H1 (cell line): Measurements from ENCODE around the gene RNGTT. TPM values are rescaled to one million over a fixed set of nuclear protein-coding genes. Genes with fewer than 3 reads are reported as not detected.

Source experiments
- CTCF ChIA-PET: fragments of 300-600 bp; sonication (Branson Sonifier 250); formaldehyde crosslinking; loops from one replicate; lab custom pipeline; 2021; ENCODE audit not compliant: partially characterized antibody; lab: Charles Lee
- POLR2A ChIA-PET: fragments of 300-600 bp; sonication (Branson Sonifier 250); formaldehyde crosslinking; loops from one replicate; lab custom pipeline; 2021; ENCODE audit warnings: inconsistent platforms; ENCODE audit not compliant: partially characterized antibody; lab: Charles Lee
- DNase-seq, 2 experiments: peaks; one replicate each; pipeline versions ENCODE4 v3.0.0 to v3.0.0-alpha.2; 2010 to 2022; ENCODE audit warnings: low spot score in 2 of 2, low read depth in 1 of 2, mixed read lengths in 1 of 2
- FAIRE-seq: peaks from 2 replicates; lab custom pipeline; 2011; peaks lifted over from hg19 to GRCh38; lab: Jason Lieb, UNC
- H2AFZ ChIP-seq: 2 replicates; pipeline ENCODE4 v1.8.1; 2012; ENCODE audit warnings: low read length, inconsistent platforms
- H2AK5ac ChIP-seq: 2 replicates; pipeline ENCODE4 v1.6.1; 2013; ENCODE audit warnings: low read depth, low read length
- H2BK120ac ChIP-seq: replicated peaks from 2 replicates; pipeline ENCODE3; 2013; ENCODE audit warnings: low read depth, low read length, inconsistent platforms
- H2BK12ac ChIP-seq: 2 replicates; pipeline ENCODE4 v1.6.1; 2013; ENCODE audit warnings: low read depth, low read length
- H2BK15ac ChIP-seq: 2 replicates; pipeline ENCODE4 v1.6.1; 2013; ENCODE audit warnings: low read length
- H2BK20ac ChIP-seq: 2 replicates; pipeline ENCODE4 v1.6.1; 2013; ENCODE audit warnings: low read length
- H2BK5ac ChIP-seq: 2 replicates; pipeline ENCODE4 v1.6.1; 2013; ENCODE audit warnings: low read depth, low read length
- H3K14ac ChIP-seq: 2 replicates; pipeline ENCODE4 v1.6.1; 2013; ENCODE audit warnings: inconsistent platforms; ENCODE audit not compliant: insufficient read length
- H3K18ac ChIP-seq: 2 replicates; pipeline ENCODE4 v1.6.1; 2013; ENCODE audit warnings: low read length; ENCODE audit errors: extremely low read depth
- H3K23ac ChIP-seq: 2 replicates; pipeline ENCODE4 v1.6.1; 2013; ENCODE audit warnings: inconsistent platforms; ENCODE audit not compliant: insufficient read length
- H3K23me2 ChIP-seq: 2 replicates; pipeline ENCODE4 v1.6.1; 2013; ENCODE audit warnings: low read depth, low read length
- H3K27ac ChIP-seq: 2 replicates; pipeline ENCODE4 v1.6.1; 2011; ENCODE audit warnings: low read depth, low read length, inconsistent platforms
- H3K27me3 ChIP-seq, 4 experiments: replicated peaks in 1 of 4; 1 replicate in 1 of 4; 2 replicates in 3 of 4; pipeline versions ENCODE4 v1.6.1 to v1.8.1; 2011 to 2013; ENCODE audit warnings: low read length in 3 of 4, mild to moderate bottlenecking in 3 of 4, inconsistent platforms in 2 of 4, mixed read lengths in 2 of 4, moderate library complexity in 1 of 4; ENCODE audit not compliant: control insufficient read depth in 3 of 4, insufficient read depth in 3 of 4; ENCODE audit errors: extremely low read depth in 1 of 4
- H3K36me3 ChIP-seq, 4 experiments: 2 replicates each; pipeline versions ENCODE4 v1.6.1 to v1.8.1; 2011 to 2013; ENCODE audit warnings: mild to moderate bottlenecking in 4 of 4, low read length in 3 of 4, moderate library complexity in 2 of 4, control low read depth in 1 of 4, inconsistent platforms in 1 of 4; ENCODE audit not compliant: insufficient read depth in 4 of 4, control insufficient read depth in 2 of 4
- H3K4ac ChIP-seq: replicated peaks from 2 replicates; pipeline ENCODE3; 2013; ENCODE audit warnings: low read length, low read depth, mixed read lengths, inconsistent platforms; ENCODE audit not compliant: insufficient read length
- H3K4me1 ChIP-seq, 4 experiments: replicated peaks in 1 of 4; 1 replicate in 1 of 4; 2 replicates in 3 of 4; pipeline versions ENCODE4 v1.6.1 to v1.8.1; 2011 to 2013; ENCODE audit warnings: low read length in 3 of 4, inconsistent platforms in 2 of 4, mixed read lengths in 1 of 4; ENCODE audit not compliant: insufficient read depth in 4 of 4, control insufficient read depth in 3 of 4
- H3K4me2 ChIP-seq, 2 experiments: 2 replicates each; pipeline versions ENCODE4 v1.6.1 to v1.8.1; 2011 to 2013; ENCODE audit warnings: low read depth in 2 of 2, low read length in 2 of 2, control low read depth in 1 of 2, inconsistent platforms in 1 of 2, mild to moderate bottlenecking in 1 of 2; ENCODE audit not compliant: insufficient read depth in 1 of 2
- H3K4me3 ChIP-seq, 4 experiments: fragments of 200-600, 300-600 bp in 1 of 4; sonication (generic), shearing (Covaris generic), sonication (Bioruptor Twin) in 1 of 4; 2 replicates each; pipeline versions ENCODE4 v1.5.1 to v1.8.1; 2011 to 2016; ENCODE audit warnings: low read length in 4 of 4, low read depth in 3 of 4, control low read depth in 2 of 4, inconsistent platforms in 2 of 4, mild to moderate bottlenecking in 2 of 4, mixed read lengths in 1 of 4, moderate library complexity in 1 of 4; ENCODE audit not compliant: insufficient read depth in 2 of 4; ENCODE audit errors: extremely low read depth in 1 of 4
- H3K56ac ChIP-seq: replicated peaks from 2 replicates; pipeline ENCODE3; 2013; ENCODE audit warnings: low read depth, mild to moderate bottlenecking, mixed read lengths, low read length, inconsistent platforms; ENCODE audit not compliant: insufficient read length
- H3K79me1 ChIP-seq: 2 replicates; pipeline ENCODE4 v1.6.1; 2013; ENCODE audit warnings: low read depth, low read length, control low read depth
- H3K79me2 ChIP-seq, 2 experiments: 2 replicates each; pipeline versions ENCODE4 v1.6.1 to v1.8.1; 2012 to 2013; ENCODE audit warnings: low read length in 2 of 2, mild to moderate bottlenecking in 2 of 2, inconsistent platforms in 1 of 2; ENCODE audit not compliant: insufficient read depth in 2 of 2, control insufficient read depth in 1 of 2
- H3K9ac ChIP-seq, 4 experiments: replicated peaks in 1 of 4; 1 replicate in 1 of 4; 2 replicates in 3 of 4; pipeline versions ENCODE4 v1.6.1 to v1.8.1; 2011 to 2013; ENCODE audit warnings: low read depth in 3 of 4, low read length in 3 of 4, control low read depth in 2 of 4, mild to moderate bottlenecking in 2 of 4, moderate library complexity in 2 of 4, inconsistent platforms in 1 of 4; ENCODE audit errors: extremely low read depth in 1 of 4
- H3K9me3 ChIP-seq, 2 experiments: 2 replicates each; pipeline versions ENCODE4 v1.6.1 to v1.8.1; 2012 to 2013; ENCODE audit warnings: mild to moderate bottlenecking in 2 of 2, moderate library complexity in 2 of 2, control low read depth in 1 of 2, inconsistent platforms in 1 of 2, low read depth in 1 of 2, low read length in 1 of 2, mixed read lengths in 1 of 2; ENCODE audit not compliant: insufficient read depth in 2 of 2
- H4K20me1 ChIP-seq, 2 experiments: replicated peaks in 1 of 2; 2 replicates each; pipeline versions ENCODE3 to v1.8.1; 2011 to 2013; ENCODE audit warnings: inconsistent platforms in 2 of 2, low read length in 2 of 2, mild to moderate bottlenecking in 1 of 2; ENCODE audit not compliant: insufficient read depth in 2 of 2, control insufficient read depth in 1 of 2
- H4K5ac ChIP-seq: 2 replicates; pipeline ENCODE4 v1.6.1; 2013; ENCODE audit warnings: low read length, low read depth, mixed read lengths, inconsistent platforms; ENCODE audit not compliant: insufficient read length
- H4K8ac ChIP-seq: 2 replicates; pipeline ENCODE4 v1.8.0; 2013; ENCODE audit warnings: mild to moderate bottlenecking, moderate library complexity, low read length, inconsistent platforms; ENCODE audit not compliant: insufficient read depth; ENCODE audit errors: extremely low read depth
- H4K91ac ChIP-seq: replicated peaks from 2 replicates; pipeline ENCODE3; 2013; ENCODE audit warnings: low read length, mixed read lengths, inconsistent platforms; ENCODE audit not compliant: insufficient read length
- BACH1 ChIP-seq: IDR thresholded peaks from 2 replicates; pipeline ENCODE4 v1.6.1; 2012; ENCODE audit warnings: low read length, improper control_type of control experiment
- EGR1 ChIP-seq: IDR thresholded peaks from 2 replicates; pipeline ENCODE4 v1.6.1; 2011; ENCODE audit warnings: low read depth, low read length, borderline replicate concordance
- EZH2 ChIP-seq: fragments of 200-600 bp; sonication (generic); IDR thresholded peaks from 2 replicates; pipeline ENCODE4 v1.7.1; 2012; ENCODE audit warnings: low read depth, mild to moderate bottlenecking, moderate library complexity, low read length, inconsistent platforms; ENCODE audit not compliant: severe bottlenecking
- NRF1 ChIP-seq: IDR thresholded peaks from 2 replicates; pipeline ENCODE4 v1.6.1; 2011; ENCODE audit warnings: mild to moderate bottlenecking, low read depth, low read length, improper control_type of control experiment
- POU5F1 ChIP-seq: IDR thresholded peaks from 2 replicates; pipeline ENCODE4 v1.6.1; 2011; ENCODE audit warnings: low read depth, mild to moderate bottlenecking, low read length, moderate library complexity
- RBBP5 ChIP-seq: IDR thresholded peaks from 2 replicates; pipeline ENCODE4 v1.7.1; 2012; ENCODE audit warnings: low read depth, mild to moderate bottlenecking, inconsistent platforms, low read length, moderate library complexity, borderline replicate concordance
- SAP30 ChIP-seq: fragments of 300-600 bp; sonication (generic); IDR thresholded peaks from 2 replicates; pipeline ENCODE4 v1.7.1; 2012; ENCODE audit warnings: low read length, moderate library complexity, mild to moderate bottlenecking, inconsistent platforms; ENCODE audit not compliant: insufficient read depth, insufficient replicate concordance
- TBP ChIP-seq: IDR thresholded peaks from 2 replicates; pipeline ENCODE4 v1.6.1; 2011; ENCODE audit warnings: low read depth, low read length, improper control_type of control experiment
- TCF12 ChIP-seq: IDR thresholded peaks from 2 replicates; pipeline ENCODE4 v1.6.1; 2011; ENCODE audit warnings: low read depth, mild to moderate bottlenecking, low read length
- YY1 ChIP-seq: IDR thresholded peaks from 2 replicates; pipeline ENCODE4 v1.6.1; 2011; ENCODE audit warnings: low read depth, mild to moderate bottlenecking, low read length
- ZNF274 ChIP-seq: IDR thresholded peaks from 2 replicates; pipeline ENCODE4 v1.7.0; 2012; ENCODE audit warnings: low read length, borderline replicate concordance; ENCODE audit errors: extremely low read depth
- WGBS, 2 experiments: shearing (Covaris generic) in 1 of 2; methylation state at CpG; one replicate each; pipeline versions ENCODE4 v1.1.6 to v1.1.7; 2013 to 2015; ENCODE audit warnings: low lambda C conversion rate in 2 of 2, mixed read lengths in 2 of 2, inconsistent platforms in 1 of 2, low coverage in 1 of 2, missing lambda C conversion rate in 1 of 2; ENCODE audit not compliant: insufficient replicate concordance in 2 of 2, insufficient coverage in 1 of 2, insufficient read length in 1 of 2; ENCODE audit errors: extremely low coverage in 1 of 2, missing lambda C conversion rate in 1 of 2; 5-methylcytosine and 5-hydroxymethylcytosine counted together
- polyA plus RNA-seq, 7 experiments: library from polyadenylated mRNA; depleted of rRNA in 3 of 7; stranded (reverse) in 5 of 7; unstranded in 2 of 7; fragments of >200 nt in 5 of 7; fragments of 200-250 nt in 2 of 7; gene quantifications; 1 replicate in 5 of 7; 2 replicates in 1 of 7; 4 replicates in 1 of 7; pipeline versions ENCODE4 v1.2.1 to v1.2.3, GENCODE V29; 2011 to 2013; ENCODE audit warnings: missing spikeins in 2 of 7, mixed read lengths in 2 of 7
- total RNA-seq: library from RNA; stranded (reverse); fragmentation: NEBNext Ultra II Directional; extraction: Animal tissue kit (Norgen Biotek cat#: 25700); gene quantifications from 2 replicates; pipeline ENCODE4 v1.2.1, GENCODE V29; 2021
- TF ChIP-seq, protein P1 (sequence below): IDR thresholded peaks from 2 replicates; pipeline ENCODE4 v1.6.1; 2011; ENCODE audit warnings: low read length, improper control_type of control experiment
- TF ChIP-seq, protein P2 (sequence below): IDR thresholded peaks from 2 replicates; pipeline ENCODE4 v1.6.1; 2012; ENCODE audit warnings: inconsistent platforms

RNGTT gene
- total and polyA plus RNA-seq, 2 of the 8 experiments (the other 6 are each of a cell fraction or from before 2014, with no cell fraction given), result 3.6 to 21.2 TPM

DNA sequence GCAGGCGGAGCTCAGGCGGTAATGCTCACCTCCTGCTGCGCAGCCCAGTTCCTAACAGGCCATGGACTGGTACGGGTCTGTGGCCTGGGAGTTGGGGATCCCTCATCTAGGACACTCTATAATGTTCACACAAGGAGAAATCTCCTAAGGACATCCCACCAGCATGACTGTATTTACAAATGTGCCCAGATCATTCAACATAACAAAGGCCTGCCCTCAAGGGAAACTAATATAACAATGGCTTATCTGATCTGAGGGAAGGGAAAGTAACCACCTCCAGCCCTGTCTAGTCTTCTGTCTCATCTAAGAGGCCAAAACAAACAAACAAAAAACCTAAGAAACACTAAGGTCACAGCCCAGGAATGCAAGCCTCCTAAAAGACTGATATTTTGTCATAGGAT is 232.8 kb downstream of the RNGTT start:
- CTCF ChIA-PET, result interaction anchor here (0.6 kb wide), 1 partner anchor 12 kb away, joined by 3 read pairs; no protein-coding TSS in a partner anchor
- Histone ChIP-seq H3K4me3 (peak overlapping the region in 1 of 4 experiments; percentile 32; a peak in 1 of 8 replicates), H4K91ac (no peak overlapping the region), H3K4ac (no peak overlapping the region), H2BK12ac (peak overlapping the region; percentile 91; the same call in 1 of the 2 replicates), H4K5ac (no peak overlapping the region), H2BK5ac (0 out of 2 replicates have a peak overlapping the region, but pooled peaks have one; percentile 77), H3K27ac (no peak overlapping the region), H4K8ac (no peak overlapping the region), H2AK5ac (peak overlapping the region; percentile 92), H3K4me2 (peak overlapping the region; percentile 48 to 59), H2BK20ac (no peak overlapping the region), H3K14ac (no peak overlapping the region), H3K79me1 (no peaks in the 10 kb centered on the region), H3K9me3 (no peaks in the 10 kb centered on the region), H2AFZ (no peak overlapping the region), H3K56ac (no peak overlapping the region), H3K23ac (no peak overlapping the region), H4K20me1 (peaks cover 0 to 3% of the 10 kb centered on the region in 2 experiments), H3K9ac (no peak overlapping the region), H3K79me2 (no peaks in the 10 kb centered on the region), H3K18ac (no peak overlapping the region), H3K4me1 (peaks cover 4 to 17% (median 13%) of the 10 kb centered on the region in 4 experiments), H3K36me3 (no peaks in the 10 kb centered on the region), H2BK120ac (no peak overlapping the region), H3K27me3 (no peaks in the 10 kb centered on the region; a peak in 1 of 7 replicates), H2BK15ac (no peak overlapping the region), H3K23me2 (no peaks in the 10 kb centered on the region)
- WGBS, 2 experiments, result 57% methylated on average over 4 of the region's 4 CpGs; no CpG with 5 or more reads in 1 of the 2 experiments
- DNase-seq (peak in 1 of 2 experiments; percentile 57), FAIRE-seq (peak; percentile 57)
- TF ChIP-seq ZNF274 (no peak), EZH2 (no peak), YY1 (no peak), SAP30 (no peak), TBP (no peak), NRF1 (no peak), EGR1 (no peak), BACH1 (no peak), TCF12 (no peak), RBBP5 (no peak), POU5F1 (no peak)
- TF ChIP-seq, protein P1, sequence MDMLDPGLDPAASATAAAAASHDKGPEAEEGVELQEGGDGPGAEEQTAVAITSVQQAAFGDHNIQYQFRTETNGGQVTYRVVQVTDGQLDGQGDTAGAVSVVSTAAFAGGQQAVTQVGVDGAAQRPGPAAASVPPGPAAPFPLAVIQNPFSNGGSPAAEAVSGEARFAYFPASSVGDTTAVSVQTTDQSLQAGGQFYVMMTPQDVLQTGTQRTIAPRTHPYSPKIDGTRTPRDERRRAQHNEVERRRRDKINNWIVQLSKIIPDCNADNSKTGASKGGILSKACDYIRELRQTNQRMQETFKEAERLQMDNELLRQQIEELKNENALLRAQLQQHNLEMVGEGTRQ, result no peak
- TF ChIP-seq, protein P2, sequence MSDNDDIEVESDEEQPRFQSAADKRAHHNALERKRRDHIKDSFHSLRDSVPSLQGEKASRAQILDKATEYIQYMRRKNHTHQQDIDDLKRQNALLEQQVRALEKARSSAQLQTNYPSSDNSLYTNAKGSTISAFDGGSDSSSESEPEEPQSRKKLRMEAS, result no peak
- POLR2A ChIA-PET, result no interaction called here
